ENCODE results near the gene ZSWIM5.

DNA sequence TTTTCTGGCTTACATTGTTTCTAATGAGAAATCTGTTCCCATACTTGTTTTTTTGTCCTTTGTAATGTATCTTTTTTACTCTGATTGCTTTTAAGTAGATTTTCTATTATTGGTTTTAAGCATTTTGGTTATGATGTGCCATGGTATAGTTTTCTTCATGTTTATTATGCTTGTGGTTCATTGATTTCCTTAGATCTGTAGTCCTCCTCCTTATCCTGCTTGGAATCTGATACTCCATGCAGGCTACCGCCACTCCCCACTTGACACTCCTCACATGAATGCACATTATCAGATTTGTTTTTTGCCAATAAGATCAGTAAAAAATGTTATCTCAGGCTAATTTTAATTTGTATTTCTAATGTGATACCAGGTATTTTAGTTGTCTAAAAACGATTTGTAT, 173.6 kb downstream of the ZSWIM5 start:
- TF ChIP-seq, protein P1, sequence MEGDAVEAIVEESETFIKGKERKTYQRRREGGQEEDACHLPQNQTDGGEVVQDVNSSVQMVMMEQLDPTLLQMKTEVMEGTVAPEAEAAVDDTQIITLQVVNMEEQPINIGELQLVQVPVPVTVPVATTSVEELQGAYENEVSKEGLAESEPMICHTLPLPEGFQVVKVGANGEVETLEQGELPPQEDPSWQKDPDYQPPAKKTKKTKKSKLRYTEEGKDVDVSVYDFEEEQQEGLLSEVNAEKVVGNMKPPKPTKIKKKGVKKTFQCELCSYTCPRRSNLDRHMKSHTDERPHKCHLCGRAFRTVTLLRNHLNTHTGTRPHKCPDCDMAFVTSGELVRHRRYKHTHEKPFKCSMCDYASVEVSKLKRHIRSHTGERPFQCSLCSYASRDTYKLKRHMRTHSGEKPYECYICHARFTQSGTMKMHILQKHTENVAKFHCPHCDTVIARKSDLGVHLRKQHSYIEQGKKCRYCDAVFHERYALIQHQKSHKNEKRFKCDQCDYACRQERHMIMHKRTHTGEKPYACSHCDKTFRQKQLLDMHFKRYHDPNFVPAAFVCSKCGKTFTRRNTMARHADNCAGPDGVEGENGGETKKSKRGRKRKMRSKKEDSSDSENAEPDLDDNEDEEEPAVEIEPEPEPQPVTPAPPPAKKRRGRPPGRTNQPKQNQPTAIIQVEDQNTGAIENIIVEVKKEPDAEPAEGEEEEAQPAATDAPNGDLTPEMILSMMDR (IDR thresholded peaks at IDR 0.05) = no peak
- TF ChIP-seq POLR2AphosphoS5 (IDR thresholded peaks at IDR 0.05; ENCODE audit: low read depth, low read length) (no peak), SIN3A (IDR thresholded peaks at IDR 0.05; ENCODE audit: borderline replicate concordance, insufficient read depth, low read depth, low read length) (no peak)
- TF ChIP-seq, protein P2, sequence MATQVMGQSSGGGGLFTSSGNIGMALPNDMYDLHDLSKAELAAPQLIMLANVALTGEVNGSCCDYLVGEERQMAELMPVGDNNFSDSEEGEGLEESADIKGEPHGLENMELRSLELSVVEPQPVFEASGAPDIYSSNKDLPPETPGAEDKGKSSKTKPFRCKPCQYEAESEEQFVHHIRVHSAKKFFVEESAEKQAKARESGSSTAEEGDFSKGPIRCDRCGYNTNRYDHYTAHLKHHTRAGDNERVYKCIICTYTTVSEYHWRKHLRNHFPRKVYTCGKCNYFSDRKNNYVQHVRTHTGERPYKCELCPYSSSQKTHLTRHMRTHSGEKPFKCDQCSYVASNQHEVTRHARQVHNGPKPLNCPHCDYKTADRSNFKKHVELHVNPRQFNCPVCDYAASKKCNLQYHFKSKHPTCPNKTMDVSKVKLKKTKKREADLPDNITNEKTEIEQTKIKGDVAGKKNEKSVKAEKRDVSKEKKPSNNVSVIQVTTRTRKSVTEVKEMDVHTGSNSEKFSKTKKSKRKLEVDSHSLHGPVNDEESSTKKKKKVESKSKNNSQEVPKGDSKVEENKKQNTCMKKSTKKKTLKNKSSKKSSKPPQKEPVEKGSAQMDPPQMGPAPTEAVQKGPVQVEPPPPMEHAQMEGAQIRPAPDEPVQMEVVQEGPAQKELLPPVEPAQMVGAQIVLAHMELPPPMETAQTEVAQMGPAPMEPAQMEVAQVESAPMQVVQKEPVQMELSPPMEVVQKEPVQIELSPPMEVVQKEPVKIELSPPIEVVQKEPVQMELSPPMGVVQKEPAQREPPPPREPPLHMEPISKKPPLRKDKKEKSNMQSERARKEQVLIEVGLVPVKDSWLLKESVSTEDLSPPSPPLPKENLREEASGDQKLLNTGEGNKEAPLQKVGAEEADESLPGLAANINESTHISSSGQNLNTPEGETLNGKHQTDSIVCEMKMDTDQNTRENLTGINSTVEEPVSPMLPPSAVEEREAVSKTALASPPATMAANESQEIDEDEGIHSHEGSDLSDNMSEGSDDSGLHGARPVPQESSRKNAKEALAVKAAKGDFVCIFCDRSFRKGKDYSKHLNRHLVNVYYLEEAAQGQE (IDR thresholded peaks at IDR 0.05; ENCODE audit: insufficient read depth in 1 of 2, low read depth in 2 of 2, low read length in 1 of 2) = no peak
